Kidney epithelial cell (primary cell): ENCODE data around the gene YBX2. TPM values are rescaled to one million over a fixed set of nuclear protein-coding genes. Genes with fewer than 3 reads are reported as not detected.

Experiments used
- DNase-seq: peaks from one replicate; pipeline ENCODE4 v3.0.0-alpha.2; 2010; ENCODE audit warnings: low read depth
- H3K27me3 ChIP-seq: 2 replicates; pipeline ENCODE4 v1.6.0; 2011; ENCODE audit warnings: low read length; ENCODE audit not compliant: control insufficient read depth, insufficient read depth
- H3K36me3 ChIP-seq: 2 replicates; pipeline ENCODE4 v1.5.1; 2011; ENCODE audit warnings: low read length; ENCODE audit not compliant: control insufficient read depth, insufficient read depth
- H3K4me3 ChIP-seq: 2 replicates; pipeline ENCODE4 v1.5.1; 2011; ENCODE audit warnings: low read depth, mild to moderate bottlenecking, control low read depth, low read length
- CTCF ChIP-seq: IDR thresholded peaks from 2 replicates; pipeline ENCODE4 v1.5.1; 2011; ENCODE audit warnings: mild to moderate bottlenecking, moderate library complexity, low read length, control low read depth, inconsistent platforms; ENCODE audit not compliant: insufficient read depth, poor library complexity, severe bottlenecking
- total RNA-seq: library from RNA; depleted of rRNA; stranded (reverse); fragments of >200 nt; gene quantifications from 2 replicates; pipeline ENCODE4 v1.2.3, GENCODE V29; 2015

YBX2 gene
- total RNA-seq, 1 donor from 2014 or later, result 0.08 TPM

GRCh38 chr17:7253082-7253481 is 41.4 kb downstream of the YBX2 start:
- Histone ChIP-seq H3K4me3 (peak overlapping the region; percentile 81), H3K27me3 (no peaks in the 10 kb centered on the region), H3K36me3 (peaks cover 3% of the 10 kb centered on the region)
- no peak for TF ChIP-seq CTCF
- no peak for DNase-seq

GRCh38 chr17:7252176-7253043 is 42.0 kb downstream of the YBX2 start, which contains the start of gene ELP5:
ELP5 (plus strand) TSS chr17:7252215; CDS start chr17:7252551, 336 bp downstream.
- Histone ChIP-seq H3K27me3 (no peaks in the 10 kb centered on the region), H3K36me3 (peaks cover 3% of the 10 kb centered on the region), H3K4me3 (peak within 1 kb of the TSS; percentile 81)
- peak; percentile 9 for TF ChIP-seq CTCF
- peak; percentile 74 for DNase-seq

GRCh38 chr17:7251661-7252175 is 42.7 kb downstream of the YBX2 start, which contains the start of gene CTDNEP1:
CTDNEP1 (minus strand) TSS chr17:7251734; CDS start chr17:7251296, 438 bp downstream.
- Histone ChIP-seq H3K4me3 (peak within 1 kb of the TSS; percentile 81), H3K27me3 (no peaks in the 10 kb centered on the region), H3K36me3 (peaks cover 3% of the 10 kb centered on the region)
- TF ChIP-seq CTCF, result no peak
- peak; percentile 99 for DNase-seq

GRCh38 chr17:7250695-7251627 is 43.5 kb downstream of the YBX2 start:
- no peak for DNase-seq
- Histone ChIP-seq H3K4me3 (peak overlapping the region; percentile 81), H3K27me3 (no peaks in the 10 kb centered on the region), H3K36me3 (peaks cover 3% of the 10 kb centered on the region)
- no peak for TF ChIP-seq CTCF

- DNase-seq, result no peak
- Histone ChIP-seq H3K36me3 (peaks cover 3% of the 10 kb centered on the region), H3K4me3 (peak overlapping the region; percentile 81)
These were observed 44.6 kb downstream of the YBX2 start for GRCh38 chr17:7249830-7250229.

More at GRCh38 chr17:7249830-7250229, 44.6 kb downstream of the YBX2 start:
- H3K27me3 ChIP-seq, result no peaks in the 10 kb centered on the region
- TF ChIP-seq CTCF, result no peak
